HepG2 (cell line): ENCODE results near the gene OSBPL2. TPM values are rescaled to one million over a fixed set of nuclear protein-coding genes. Genes with fewer than 3 reads are reported as not detected.
A peak's percentile ranks its signal among the peaks of the same experiment; 100 is the strongest.

Experiments
- ARNTL ChIP-seq: sonication (generic); formaldehyde crosslinking; IDR thresholded peaks from 2 replicates; pipeline ENCODE4 v1.4.0; 2020; ENCODE audit warnings: mild to moderate bottlenecking, missing genetic modification reagents
- ESRRA ChIP-seq: sonication (generic); formaldehyde crosslinking; IDR thresholded peaks from 2 replicates; pipeline ENCODE4 v1.5.1; 2020; ENCODE audit warnings: mild to moderate bottlenecking, low read depth, missing genetic modification reagents
- ETV6 ChIP-seq: sonication (generic); formaldehyde crosslinking; conservative IDR thresholded peaks from 2 replicates; pipeline ENCODE4 v1.4.0; 2020; ENCODE audit warnings: missing genetic modification reagents
- GABPA ChIP-seq, 2 experiments: IDR thresholded peaks; 2 replicates each; pipeline ENCODE4 v1.6.1; 2011 to 2016; ENCODE audit warnings: low read depth in 2 of 2, low read length in 1 of 2, missing biosample characterization in 1 of 2, missing genetic modification characterization in 1 of 2
- HOXA7 ChIP-seq: sonication (generic); formaldehyde crosslinking; IDR thresholded peaks from 2 replicates; pipeline ENCODE4 v1.8.1; 2022; ENCODE audit warnings: mild to moderate bottlenecking, missing genetic modification reagents, moderate library complexity
- MEIS2 ChIP-seq: sonication (generic); formaldehyde crosslinking; IDR thresholded peaks from 2 replicates; pipeline ENCODE4 v1.9.0; 2021; ENCODE audit warnings: mild to moderate bottlenecking, missing genetic modification reagents
- RERE ChIP-seq: IDR thresholded peaks from 2 replicates; pipeline ENCODE4 v1.6.1; 2016; ENCODE audit warnings: low read depth, missing genetic modification reagents, missing compliant biosample characterization
- SYNCRIP ChIP-seq: fragments of 200-400 bp; formaldehyde crosslinking; IDR thresholded peaks from 2 replicates; pipeline ENCODE4 v1.6.1; 2018; ENCODE audit warnings: mild to moderate bottlenecking, low read depth, low read length; ENCODE audit not compliant: insufficient read depth
- ZBTB37 ChIP-seq: sonication (generic); formaldehyde crosslinking; IDR thresholded peaks from 2 replicates; pipeline ENCODE4 v1.4.0; 2020; ENCODE audit warnings: mild to moderate bottlenecking, missing genetic modification reagents
- ZFP37 ChIP-seq: sonication (generic); formaldehyde crosslinking; IDR thresholded peaks from 2 replicates; pipeline ENCODE4 v1.4.0; 2020; ENCODE audit warnings: missing genetic modification reagents, borderline replicate concordance
- ZMAT3 ChIP-seq: sonication (generic); formaldehyde crosslinking; conservative IDR thresholded peaks from 2 replicates; pipeline ENCODE4 v1.7.0; 2021; ENCODE audit warnings: missing genetic modification reagents
- ZNF224 ChIP-seq: sonication (generic); formaldehyde crosslinking; IDR thresholded peaks from 2 replicates; pipeline ENCODE4 v1.5.0; 2020; ENCODE audit warnings: mild to moderate bottlenecking, missing genetic modification reagents
- ZNF367 ChIP-seq: sonication (generic); formaldehyde crosslinking; IDR thresholded peaks from 2 replicates; pipeline ENCODE4 v1.4.0; 2020; ENCODE audit warnings: missing genetic modification reagents, borderline replicate concordance
- ZNF543 ChIP-seq: sonication (generic); formaldehyde crosslinking; IDR thresholded peaks from 2 replicates; pipeline ENCODE4 v1.4.0; 2020; ENCODE audit warnings: mild to moderate bottlenecking, missing genetic modification reagents
- ZNF616 ChIP-seq: sonication (generic); formaldehyde crosslinking; IDR thresholded peaks from 2 replicates; pipeline ENCODE4 v1.5.0; 2020; ENCODE audit warnings: low read depth, mild to moderate bottlenecking, missing genetic modification reagents
- ZNF883 ChIP-seq: sonication (generic); formaldehyde crosslinking; IDR thresholded peaks from 2 replicates; pipeline ENCODE4 v1.5.1; 2020; ENCODE audit warnings: mild to moderate bottlenecking, missing genetic modification reagents; ENCODE audit errors: not compliant biosample characterization
- polyA plus RNA-seq, 8 experiments: library from polyadenylated mRNA; depleted of rRNA in 3 of 8; stranded (reverse) in 7 of 8; unstranded in 1 of 8; fragments of >200 nt; fragmentation: Illumina TruSeq in 4 of 8; extraction: Trizol in 4 of 8; gene quantifications; 2 replicates each; pipeline versions ENCODE4 v1.2.1 to v1.2.3, GENCODE V29; 2011 to 2016; ENCODE audit warnings: low read depth in 4 of 8, missing spikeins in 1 of 8, mixed read lengths in 1 of 8; ENCODE audit not compliant: insufficient read depth in 1 of 8
- total RNA-seq, 5 experiments: library from RNA; depleted of rRNA; stranded (reverse); fragments of >200 nt; fragmentation: Illumina TruSeq; extraction: Trizol; gene quantifications; 2 replicates each; pipeline ENCODE4 v1.2.3, GENCODE V29; 2016; ENCODE audit warnings: low read depth in 1 of 5
- TF ChIP-seq, protein P1 (sequence below): sonication (generic); formaldehyde crosslinking; IDR thresholded peaks from 2 replicates; pipeline ENCODE4 v1.4.0; 2020; ENCODE audit warnings: missing genetic modification reagents
- TF ChIP-seq, protein P2 (sequence below): sonication (generic); formaldehyde crosslinking; IDR thresholded peaks from 2 replicates; pipeline ENCODE4 v1.8.0; 2022; ENCODE audit warnings: mild to moderate bottlenecking, missing genetic modification reagents, moderate library complexity
- TF ChIP-seq, protein P3 (sequence below): IDR thresholded peaks from 2 replicates; pipeline ENCODE4 v1.6.1; 2012; ENCODE audit warnings: inconsistent platforms

OSBPL2 gene
- total and polyA plus RNA-seq, 2 of the 13 experiments (the other 11 are each of a cell fraction or from before 2014, with no cell fraction given): 18.5 to 37.4 TPM

GRCh38 chr20:62239278-62239879, 1.1 kb downstream of the OSBPL2 start (continued):
- TF ChIP-seq RERE (CRISPR knock-in tag) (no peak), GABPA (IDR thresholded peaks at IDR 0.05; ENCODE audit: low read depth, low read length) (no peak), GABPA (CRISPR knock-in tag; IDR thresholded peaks at IDR 0.05; ENCODE audit: low read depth) (peak; percentile 12; the same call in 1 of the 2 replicates), ZMAT3 (CRISPR knock-in tag) (peak; percentile 46; the same call in 1 of the 2 replicates), ZNF616 (no peak), ZNF367 (CRISPR knock-in tag) (no peak), ZNF543 (CRISPR knock-in tag) (0 out of 2 replicates have a peak, but pooled peaks have one; percentile 20), ESRRA (no peak), MEIS2 (CRISPR knock-in tag) (no peak), ZFP37 (peak; percentile 72; the same call in 1 of the 2 replicates), SYNCRIP (no peak), ZNF883 (CRISPR knock-in tag) (peak; percentile 49), HOXA7 (CRISPR knock-in tag) (no peak), ARNTL (CRISPR knock-in tag) (0 out of 2 replicates have a peak, but pooled peaks have one; percentile 11), ZBTB37 (CRISPR knock-in tag) (peak; percentile 10; the same call in 1 of the 2 replicates), ETV6 (CRISPR knock-in tag) (peak; percentile 11; the same call in 1 of the 2 replicates), ZNF224 (peak; percentile 56; the same call in 1 of the 2 replicates)
- TF ChIP-seq, protein P1, sequence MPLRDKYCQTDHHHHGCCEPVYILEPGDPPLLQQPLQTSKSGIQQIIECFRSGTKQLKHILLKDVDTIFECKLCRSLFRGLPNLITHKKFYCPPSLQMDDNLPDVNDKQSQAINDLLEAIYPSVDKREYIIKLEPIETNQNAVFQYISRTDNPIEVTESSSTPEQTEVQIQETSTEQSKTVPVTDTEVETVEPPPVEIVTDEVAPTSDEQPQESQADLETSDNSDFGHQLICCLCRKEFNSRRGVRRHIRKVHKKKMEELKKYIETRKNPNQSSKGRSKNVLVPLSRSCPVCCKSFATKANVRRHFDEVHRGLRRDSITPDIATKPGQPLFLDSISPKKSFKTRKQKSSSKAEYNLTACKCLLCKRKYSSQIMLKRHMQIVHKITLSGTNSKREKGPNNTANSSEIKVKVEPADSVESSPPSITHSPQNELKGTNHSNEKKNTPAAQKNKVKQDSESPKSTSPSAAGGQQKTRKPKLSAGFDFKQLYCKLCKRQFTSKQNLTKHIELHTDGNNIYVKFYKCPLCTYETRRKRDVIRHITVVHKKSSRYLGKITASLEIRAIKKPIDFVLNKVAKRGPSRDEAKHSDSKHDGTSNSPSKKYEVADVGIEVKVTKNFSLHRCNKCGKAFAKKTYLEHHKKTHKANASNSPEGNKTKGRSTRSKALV: 0 out of 2 replicates have a peak, but pooled peaks have one; percentile 41
- TF ChIP-seq, protein P2, sequence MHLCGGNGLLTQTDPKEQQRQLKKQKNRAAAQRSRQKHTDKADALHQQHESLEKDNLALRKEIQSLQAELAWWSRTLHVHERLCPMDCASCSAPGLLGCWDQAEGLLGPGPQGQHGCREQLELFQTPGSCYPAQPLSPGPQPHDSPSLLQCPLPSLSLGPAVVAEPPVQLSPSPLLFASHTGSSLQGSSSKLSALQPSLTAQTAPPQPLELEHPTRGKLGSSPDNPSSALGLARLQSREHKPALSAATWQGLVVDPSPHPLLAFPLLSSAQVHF (CRISPR knock-in tag): no peak
- TF ChIP-seq, protein P3, sequence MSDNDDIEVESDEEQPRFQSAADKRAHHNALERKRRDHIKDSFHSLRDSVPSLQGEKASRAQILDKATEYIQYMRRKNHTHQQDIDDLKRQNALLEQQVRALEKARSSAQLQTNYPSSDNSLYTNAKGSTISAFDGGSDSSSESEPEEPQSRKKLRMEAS: peak; percentile 78
